Smooth muscle cell (in vitro differentiated cells): ENCODE data around the gene JAKMIP2. TPM values are rescaled to one million over a fixed set of nuclear protein-coding genes. Genes with fewer than 3 reads are reported as not detected.

ENCODE experiments used
- DNase-seq: peaks from one replicate; lab custom pipeline; 2025; ENCODE audit not compliant: unreplicated experiment; lab: John Stamatoyannopoulos, UW
- H2AFZ ChIP-seq: fragments of 200-600 bp; sonication (generic); 2 replicates; pipeline ENCODE4 v1.6.0; 2016; ENCODE audit warnings: antibody characterized with exemption, low read depth, mild to moderate bottlenecking
- H3F3A ChIP-seq: fragments of 200-600 bp; sonication (generic); 2 replicates; pipeline ENCODE4 v1.6.0; 2017; ENCODE audit warnings: antibody characterized with exemption, low read depth
- H3K27ac ChIP-seq: fragments of 200-600 bp; sonication (generic); 2 replicates; pipeline ENCODE4 v1.5.1; 2016; ENCODE audit warnings: low read depth, mild to moderate bottlenecking
- H3K27me3 ChIP-seq: fragments of 200-600 bp; sonication (generic); 2 replicates; pipeline ENCODE4 v1.6.1; 2016; ENCODE audit warnings: low read depth, mild to moderate bottlenecking
- H3K36me3 ChIP-seq: fragments of 200-600 bp; sonication (generic); 2 replicates; pipeline ENCODE4 v1.5.1; 2016; ENCODE audit warnings: low read depth
- H3K4me1 ChIP-seq: fragments of 200-600 bp; sonication (generic); 2 replicates; pipeline ENCODE4 v1.5.1; 2016; ENCODE audit warnings: low read depth
- H3K4me2 ChIP-seq: fragments of 200-600 bp; sonication (generic); 2 replicates; pipeline ENCODE4 v1.6.0; 2016; ENCODE audit warnings: mild to moderate bottlenecking
- H3K4me3 ChIP-seq: fragments of 200-600 bp; sonication (generic); 2 replicates; pipeline ENCODE4 v1.5.1; 2016; ENCODE audit warnings: mild to moderate bottlenecking
- H3K79me2 ChIP-seq: fragments of 200-600 bp; sonication (generic); 2 replicates; pipeline ENCODE4 v1.6.0; 2016; ENCODE audit warnings: low read depth, mild to moderate bottlenecking
- H3K9ac ChIP-seq: fragments of 200-600 bp; sonication (generic); 2 replicates; pipeline ENCODE4 v1.6.0; 2016; ENCODE audit warnings: low read depth
- H3K9me3 ChIP-seq: fragments of 200-600 bp; sonication (generic); replicated peaks from 2 replicates; pipeline ENCODE4 v1.5.1; 2016; ENCODE audit warnings: low read depth
- H4K20me1 ChIP-seq: fragments of 200-600 bp; sonication (generic); 2 replicates; pipeline ENCODE4 v1.6.0; 2016; ENCODE audit warnings: low read depth
- CTCF ChIP-seq: fragments of 200-600 bp; sonication (generic); IDR thresholded peaks from 2 replicates; pipeline ENCODE4 v1.5.1; 2017; ENCODE audit warnings: borderline replicate concordance, mild to moderate bottlenecking, antibody characterized with exemption; ENCODE audit not compliant: insufficient read depth, poor library complexity, severe bottlenecking
- WGBS: methylation state at CpG from one replicate; pipeline ENCODE4 v1.1.7; 2016; ENCODE audit warnings: low lambda C conversion rate; 5-methylcytosine and 5-hydroxymethylcytosine counted together
- polyA plus RNA-seq: library from polyadenylated mRNA; unstranded; fragments of >200 nt; fragmentation: Nextera tagmentation; extraction: Ambion mirVana; gene quantifications from 2 replicates; pipeline ENCODE4 v1.2.1, GENCODE V29; 2016
- total RNA-seq: library from RNA; depleted of rRNA; stranded (reverse); fragments of >200 nt; gene quantifications from 2 replicates; pipeline ENCODE4 v1.2.3, GENCODE V29; 2014

Gene JAKMIP2
- total and polyA plus RNA-seq, 2 experiments from 2014 or later, result 2.9 to 7.6 TPM

DNA sequence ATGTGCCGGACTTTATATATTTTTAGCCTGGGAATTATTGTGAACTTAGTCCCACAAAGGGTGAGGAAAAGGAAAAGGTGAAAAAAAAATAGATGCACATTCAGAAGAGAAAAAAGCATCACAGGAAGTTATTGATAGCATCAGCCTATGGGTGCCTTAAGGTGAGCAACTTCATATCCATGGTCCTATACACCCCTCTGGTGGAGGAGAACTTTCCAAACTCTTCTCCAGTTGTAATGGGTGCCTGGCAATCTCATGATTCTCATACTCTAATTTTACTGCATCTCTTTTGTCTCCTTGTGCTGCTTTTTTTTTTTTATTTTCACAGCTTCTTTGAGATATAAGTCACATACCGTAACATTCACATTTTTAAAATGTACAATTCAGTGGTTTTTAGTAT, 107.4 kb downstream of the JAKMIP2 start:
- no peak overlapping the region for H3K27ac ChIP-seq
- 90% methylated on average over 2 of the region's 2 CpGs for WGBS

DNA sequence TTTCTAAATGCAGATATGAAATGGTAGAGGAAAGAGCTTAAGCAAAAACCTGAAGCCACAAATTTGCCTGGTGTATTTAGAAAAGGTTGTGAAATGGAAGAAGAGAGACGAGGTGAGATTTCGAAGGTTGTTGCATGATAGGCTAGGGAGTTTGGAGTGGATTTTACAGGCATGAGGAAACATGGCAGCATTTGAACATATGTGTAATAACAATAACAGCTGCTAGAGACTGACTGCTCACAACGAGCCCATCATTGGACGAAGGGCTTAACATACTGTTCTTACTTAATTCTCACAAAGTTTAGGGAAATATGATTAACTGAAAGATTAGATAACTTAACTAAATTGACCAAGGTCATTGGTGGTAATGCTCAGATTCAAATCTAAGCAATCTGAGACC, 108.1 kb downstream of the JAKMIP2 start:
- no peak for TF ChIP-seq CTCF
- no peaks in the 10 kb centered on the region for H3K9me3 ChIP-seq
- H3K27ac ChIP-seq, result no peak overlapping the region
- no peaks in the 10 kb centered on the region for H3K79me2 ChIP-seq
- no peaks in the 10 kb centered on the region for H3K27me3 ChIP-seq
- H3K36me3 ChIP-seq, result no peaks in the 10 kb centered on the region
- WGBS, result 89% methylated on average over 4 of the region's 4 CpGs
- DNase-seq, result no peak
- H3K4me1 ChIP-seq, result no peaks in the 10 kb centered on the region
- H3K9ac ChIP-seq, result no peak overlapping the region
- H3F3A ChIP-seq, result no peaks in the 10 kb centered on the region
- no peak overlapping the region for H3K4me3 ChIP-seq
- no peaks in the 10 kb centered on the region for H4K20me1 ChIP-seq
- no peak overlapping the region for H2AFZ ChIP-seq
- no peak overlapping the region for H3K4me2 ChIP-seq

More for the DNA sequence above, 107.4 kb downstream of the JAKMIP2 start:
- no peak for DNase-seq
- Histone ChIP-seq H3K4me1 (no peaks in the 10 kb centered on the region), H3K4me2 (no peak overlapping the region), H3K27me3 (no peaks in the 10 kb centered on the region), H3K9me3 (no peaks in the 10 kb centered on the region), H4K20me1 (no peaks in the 10 kb centered on the region), H2AFZ (no peak overlapping the region), H3K9ac (no peak overlapping the region), H3F3A (no peaks in the 10 kb centered on the region), H3K36me3 (no peaks in the 10 kb centered on the region), H3K4me3 (no peak overlapping the region), H3K79me2 (no peaks in the 10 kb centered on the region)
- TF ChIP-seq CTCF, result no peak

DNA sequence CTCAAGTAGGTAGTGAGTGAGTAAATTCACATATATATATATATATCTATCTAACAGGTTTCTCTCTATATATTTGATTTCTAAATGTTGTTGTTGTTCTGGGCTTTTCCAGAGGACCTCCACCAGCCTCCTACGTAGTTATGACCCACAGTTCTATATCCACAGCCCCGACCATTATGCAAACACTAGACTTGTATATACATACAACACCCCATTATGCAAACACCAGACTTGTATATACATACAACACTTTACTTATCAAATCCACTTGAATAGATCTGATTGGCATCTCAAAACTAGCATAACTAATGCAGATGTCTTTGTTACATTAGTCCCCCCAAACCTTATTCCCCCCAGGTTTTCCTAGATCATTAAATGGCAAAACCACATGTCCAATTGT, 108.7 kb downstream of the JAKMIP2 start:
- no peaks in the 10 kb centered on the region for H4K20me1 ChIP-seq
- H3K36me3 ChIP-seq, result no peaks in the 10 kb centered on the region
- no peak overlapping the region for H3K9ac ChIP-seq
- H3K4me2 ChIP-seq, result no peak overlapping the region
- 88% methylated on average over 2 of the region's 2 CpGs for WGBS
- no peak for TF ChIP-seq CTCF
- H2AFZ ChIP-seq, result no peak overlapping the region
- H3K4me3 ChIP-seq, result no peak overlapping the region
- H3K9me3 ChIP-seq, result no peaks in the 10 kb centered on the region
- no peak overlapping the region for H3K27ac ChIP-seq
- H3K79me2 ChIP-seq, result no peaks in the 10 kb centered on the region
- no peaks in the 10 kb centered on the region for H3K4me1 ChIP-seq
- no peak for DNase-seq
- H3F3A ChIP-seq, result no peaks in the 10 kb centered on the region
- no peaks in the 10 kb centered on the region for H3K27me3 ChIP-seq

DNA sequence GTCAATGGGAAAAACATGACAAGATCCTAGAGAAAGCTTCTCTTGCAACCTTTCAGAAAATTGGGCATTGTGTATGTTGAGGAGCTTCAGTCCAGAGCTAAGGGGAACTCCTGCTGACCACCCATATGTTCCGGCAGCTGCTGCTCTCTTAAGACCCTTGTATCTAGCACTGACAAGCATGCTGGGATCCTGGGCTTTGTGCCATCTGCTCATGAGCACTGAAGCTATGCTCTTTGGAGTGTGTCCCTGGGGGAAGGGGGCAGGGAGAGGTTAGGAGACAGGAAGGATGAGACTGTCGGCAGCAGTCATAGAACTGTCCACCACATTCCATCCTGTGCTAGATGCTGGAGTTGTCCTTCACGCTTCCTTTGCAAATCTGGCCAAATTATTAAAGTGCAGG, 109.3 kb downstream of the JAKMIP2 start:
- TF ChIP-seq CTCF, result no peak
- H3F3A ChIP-seq, result no peaks in the 10 kb centered on the region
- no peak overlapping the region for H3K27ac ChIP-seq
- no peaks in the 10 kb centered on the region for H3K9me3 ChIP-seq
- H3K4me1 ChIP-seq, result no peaks in the 10 kb centered on the region
- H3K27me3 ChIP-seq, result no peaks in the 10 kb centered on the region
- H3K36me3 ChIP-seq, result no peaks in the 10 kb centered on the region
- H4K20me1 ChIP-seq, result no peaks in the 10 kb centered on the region
- no peak overlapping the region for H2AFZ ChIP-seq
- DNase-seq, result no peak
- no peak overlapping the region for H3K9ac ChIP-seq
- 73% methylated on average over 3 of the region's 3 CpGs for WGBS
- H3K4me2 ChIP-seq, result no peak overlapping the region
- H3K4me3 ChIP-seq, result no peak overlapping the region
- no peaks in the 10 kb centered on the region for H3K79me2 ChIP-seq
